Gastrocnemius medialis (tissue), 4 donors: Measurements from ENCODE around the gene ABCB9. TPM values are rescaled to one million over a fixed set of nuclear protein-coding genes. Genes with fewer than 3 reads are reported as not detected.

Experiments used
- ATAC-seq, 2 donors: fragments of 150-250 bp; one replicate each; pipeline ENCODE4 v1.9.1; 2016
- DNase-seq, 2 donors: peaks; one replicate each; pipeline ENCODE4 v3.0.0-alpha.2; 2019
- H3K27ac ChIP-seq, 4 donors: fragments of 200-600 bp; sonication (generic); 1 replicate in 1 of 4; 2 replicates in 3 of 4; pipeline ENCODE4 v1.5.1; 2016 to 2018; ENCODE audit warnings: mild to moderate bottlenecking in 2 of 4, moderate library complexity in 1 of 4
- H3K27me3 ChIP-seq, 3 donors: fragments of 200-600 bp; sonication (generic) in 2 of 3; 1 replicate in 1 of 3; 2 replicates in 2 of 3; pipeline versions ENCODE4 v1.5.1 to v1.6.0; 2016 to 2019; ENCODE audit warnings: mild to moderate bottlenecking in 1 of 3, moderate library complexity in 1 of 3
- H3K36me3 ChIP-seq, 2 donors: fragments of 200-600 bp; sonication (generic) in 1 of 2; one replicate each; pipeline ENCODE4 v1.5.1; 2017 to 2018
- H3K4me1 ChIP-seq, 2 donors: fragments of 200-600 bp; sonication (generic) in 1 of 2; one replicate each; pipeline ENCODE4 v1.5.1; 2016 to 2017; ENCODE audit warnings: mild to moderate bottlenecking in 2 of 2
- H3K4me3 ChIP-seq, 4 donors: fragments of 200-600 bp; sonication (generic) in 3 of 4; 1 replicate in 1 of 4; 2 replicates in 3 of 4; pipeline ENCODE4 v1.5.1; 2016 to 2019; ENCODE audit warnings: mild to moderate bottlenecking in 2 of 4
- H3K9me3 ChIP-seq, 3 donors: fragments of 200-600 bp; sonication (generic) in 2 of 3; 1 replicate in 1 of 3; 2 replicates in 2 of 3; pipeline ENCODE4 v1.5.1; 2016 to 2019
- CTCF ChIP-seq, 5 experiments: fragments of 450-650 bp in 3 of 5; fragments of 200-600 bp in 2 of 5; sonication (generic) in 2 of 5; IDR thresholded peaks in 4 of 5; conservative IDR thresholded peaks in 1 of 5; 1 replicate in 4 of 5; 2 replicates in 1 of 5; pipeline ENCODE4 v1.5.1; 2016 to 2019; ENCODE audit warnings: antibody characterized with exemption in 5 of 5, mild to moderate bottlenecking in 3 of 5, moderate library complexity in 3 of 5
- POLR2A ChIP-seq, 2 donors: fragments of 450-650 bp; IDR thresholded peaks; one replicate each; pipeline ENCODE4 v1.6.1; 2017; ENCODE audit warnings: antibody characterized with exemption in 2 of 2, mild to moderate bottlenecking in 2 of 2, moderate library complexity in 2 of 2
- in situ Hi-C, 4 donors: fragments of 200-750 bp; cut with MboI; loops; one replicate each; pipeline versions ENCODE4 v1.15.0 to v1.8.0; 2017; ENCODE audit warnings: low sequenced_read_pairs in 4 of 4
- intact Hi-C: fragments of 100-400 bp; cut with DNase I; formaldehyde crosslinking; loops from one replicate; pipeline ENCODE4 v1.15.1; 2023; ENCODE audit warnings: low total_unique reads
- total RNA-seq, 4 donors: library from RNA; depleted of rRNA; stranded (reverse); fragments of >200 nt; gene quantifications; one replicate each; pipeline versions ENCODE4 v1.1.0 to v1.2.3, GENCODE V29; 2016

ABCB9 gene
- total RNA-seq, 4 donors from 2014 or later = 0.53 to 1.5 (median 0.99) TPM

- Histone ChIP-seq H3K27me3 (no peaks in the 10 kb centered on the region), H3K4me3 (peak overlapping the region in 3 of 4 donors; percentile 58 to 69 (median 67)), H3K36me3 (no peaks in the 10 kb centered on the region), H3K4me1 (peaks cover 8% of the 10 kb centered on the region in 2 donors), H3K27ac (peak overlapping the region in 3 of 4 donors; percentile 23 to 52 (median 49)), H3K9me3 (no peaks in the 10 kb centered on the region)
- TF ChIP-seq POLR2A (IDR thresholded peaks at IDR 0.05) = no peak
- TF ChIP-seq CTCF (IDR thresholded peaks at IDR 0.05 in 4 of 5, conservative IDR thresholded peaks at IDR 0.05 in 1 of 5) = no peak
- DNase-seq = no peak
- no peak for ATAC-seq
- intact Hi-C loops (no loop called here), in situ Hi-C loops (no loop called here)
Observed at GRCh38 chr12:122966743-122967550, 684 bp upstream of the ABCB9 start.

- in situ Hi-C loops = no loop called here
- no peaks in the 10 kb centered on the region for H3K36me3 ChIP-seq
- peak overlapping the region in 3 of 4 donors; percentile 51 to 67 (median 58) for H3K4me3 ChIP-seq
- ATAC-seq = no peak
- no peaks in the 10 kb centered on the region for H3K27me3 ChIP-seq
- H3K9me3 ChIP-seq = no peaks in the 10 kb centered on the region
- H3K4me1 ChIP-seq = peaks cover 8% of the 10 kb centered on the region in 2 donors
- intact Hi-C loops = no loop called here
- TF ChIP-seq POLR2A (IDR thresholded peaks at IDR 0.05) = no peak
- TF ChIP-seq CTCF (IDR thresholded peaks at IDR 0.05 in 4 of 5, conservative IDR thresholded peaks at IDR 0.05 in 1 of 5) = no peak
- H3K27ac ChIP-seq = peak overlapping the region in 2 of 4 donors; percentile 44 to 54
- DNase-seq = no peak
Observed at GRCh38 chr12:122965321-122965751, 927 bp downstream of the ABCB9 start.

DNA sequence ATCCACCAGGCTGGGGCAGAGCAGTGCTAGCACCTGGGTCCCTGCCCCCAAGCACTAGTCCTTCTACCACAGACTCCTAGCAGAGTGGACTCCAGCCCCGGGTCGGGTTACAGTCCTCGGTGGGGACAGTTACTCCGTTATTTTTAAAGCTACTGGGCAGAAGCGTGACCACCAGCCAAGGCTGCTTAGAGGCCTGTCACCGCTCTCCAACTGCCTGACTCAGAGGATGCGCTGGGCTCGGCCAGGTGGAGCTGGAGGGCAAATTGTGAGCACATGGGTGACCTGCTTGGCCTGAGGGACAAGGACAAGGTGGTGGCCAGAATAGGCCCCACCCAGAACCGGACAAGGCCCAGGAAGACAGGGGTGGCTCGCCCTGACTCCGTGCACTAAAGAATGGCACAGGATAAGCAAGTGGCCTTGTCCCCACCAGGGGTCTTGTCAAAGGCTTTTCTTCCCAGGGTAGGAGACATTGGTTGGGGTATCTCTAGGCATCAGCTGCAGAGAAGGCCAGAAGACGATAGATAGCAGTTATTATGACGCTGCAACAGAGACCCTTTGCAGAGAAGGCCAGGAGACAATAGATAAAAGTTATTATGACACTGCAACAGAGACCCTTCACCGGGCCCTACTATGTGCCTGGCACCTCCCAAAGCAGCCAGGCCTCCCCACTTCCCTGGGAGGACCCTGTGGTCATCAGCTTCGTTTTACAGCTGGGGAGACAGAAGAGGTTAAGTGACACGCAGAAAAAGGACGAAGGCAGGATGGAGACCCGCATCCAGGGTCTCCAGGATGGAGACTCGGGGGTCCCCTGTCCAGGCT, 1.6 kb downstream of the ABCB9 start:
- no peaks in the 10 kb centered on the region for H3K36me3 ChIP-seq
- no peaks in the 10 kb centered on the region for H3K9me3 ChIP-seq
- no peak for DNase-seq
- in situ Hi-C loops = no loop called here
- ATAC-seq = no peak
- H3K4me3 ChIP-seq = no peak overlapping the region
- no peaks in the 10 kb centered on the region for H3K27me3 ChIP-seq
- no peak for TF ChIP-seq POLR2A (IDR thresholded peaks at IDR 0.05)
- no peak for TF ChIP-seq CTCF (IDR thresholded peaks at IDR 0.05 in 4 of 5, conservative IDR thresholded peaks at IDR 0.05 in 1 of 5)
- peaks cover 8% of the 10 kb centered on the region in 2 donors for H3K4me1 ChIP-seq
- intact Hi-C loops = no loop called here
- H3K27ac ChIP-seq = no peak overlapping the region

DNA sequence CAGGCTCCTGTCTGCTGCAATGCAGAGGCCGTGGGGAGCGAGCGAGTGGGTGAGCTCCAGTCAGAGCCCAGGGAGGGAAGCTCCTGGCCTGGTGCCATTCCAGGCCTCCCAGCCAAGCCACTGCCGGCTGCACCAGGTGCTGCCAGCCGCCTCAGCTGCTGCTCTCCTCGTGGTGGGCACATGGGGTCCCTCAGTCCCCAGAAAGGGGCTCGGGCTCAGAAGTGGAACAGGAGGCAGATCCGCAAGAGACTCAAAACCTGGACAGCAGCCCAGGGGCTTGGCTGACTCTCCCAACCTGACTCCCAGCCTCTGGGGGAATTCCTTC, 2.4 kb downstream of the ABCB9 start:
- TF ChIP-seq CTCF (IDR thresholded peaks at IDR 0.05 in 4 of 5, conservative IDR thresholded peaks at IDR 0.05 in 1 of 5) (no peak), POLR2A (IDR thresholded peaks at IDR 0.05) (no peak)
- Histone ChIP-seq H3K27me3 (no peaks in the 10 kb centered on the region), H3K36me3 (no peaks in the 10 kb centered on the region), H3K27ac (no peak overlapping the region), H3K9me3 (no peaks in the 10 kb centered on the region), H3K4me1 (peaks cover 8% of the 10 kb centered on the region in 2 donors), H3K4me3 (no peak overlapping the region)
- DNase-seq = no peak
- intact Hi-C loops = no loop called here
- in situ Hi-C loops = no loop called here
- no peak for ATAC-seq
